Right lung (tissue), 5 donors: ENCODE results near the gene OR13C4. TPM values are rescaled to one million over a fixed set of nuclear protein-coding genes. Genes with fewer than 3 reads are reported as not detected.

Source experiments
- polyA plus RNA-seq, 5 donors: library from polyadenylated mRNA; unstranded; fragments of 120-200 nt; gene quantifications; one replicate each; pipeline versions ENCODE4 v1.2.1 to v1.2.3, GENCODE V29; 2013; ENCODE audit warnings: inconsistent platforms in 1 of 5, low replicate concordance in 1 of 5; ENCODE audit not compliant: insufficient read length in 5 of 5, insufficient read depth in 1 of 5

OR13C4 gene
- polyA plus RNA-seq, 5 donors = not detected

Other genes with a start within 250 kb of the OR13C4 start
- gene OR13F1, start 22.9 kb downstream of the OR13C4 start, polyA plus RNA-seq = not detected
- gene OR13C3, start 9.6 kb upstream of the OR13C4 start, polyA plus RNA-seq = not detected
- not detected for gene OR13C8, start 42.0 kb upstream of the OR13C4 start, polyA plus RNA-seq
- gene OR13C5, start 72.2 kb upstream of the OR13C4 start, polyA plus RNA-seq = under 1 TPM in 1 of 5 donors, not detected in 4; 0.19 TPM
- under 1 TPM in 1 of 5 donors, not detected in 4; 0.27 TPM for gene OR13C2, start 78.4 kb upstream of the OR13C4 start, polyA plus RNA-seq
- gene OR13C9, start 91.0 kb upstream of the OR13C4 start, polyA plus RNA-seq = not detected
- not detected for gene OR13D1, start 167.3 kb upstream of the OR13C4 start, polyA plus RNA-seq
- gene NIPSNAP3A, start 220.5 kb upstream of the OR13C4 start, polyA plus RNA-seq = 10 to 100 TPM; 42.7 to 64.9 (median 49.4) TPM
- gene NIPSNAP3B, start 236.9 kb upstream of the OR13C4 start, polyA plus RNA-seq = 10 to 100 TPM; 10.4 to 17.0 (median 13.3) TPM